Neural crest cell (in vitro differentiated cells): Measurements from ENCODE around the gene MVB12B. TPM values are rescaled to one million over a fixed set of nuclear protein-coding genes. Genes with fewer than 3 reads are reported as not detected.
A peak's percentile ranks its signal among the peaks of the same experiment; 100 is the strongest.

Experiments used
- DNase-seq: peaks from one replicate; pipeline ENCODE4 v3.0.0; 2021; ENCODE audit warnings: low read depth, mixed read lengths, low spot score
- H3K27ac Mint-ChIP-seq: one replicate; pipeline ENCODE4 v1.8.0; 2021; ENCODE audit warnings: mild to moderate bottlenecking, mixed read lengths; ENCODE audit not compliant: unreplicated experiment
- H3K27me3 Mint-ChIP-seq: 2 replicates; pipeline ENCODE4 v1.8.0; 2021; ENCODE audit warnings: low read depth, mild to moderate bottlenecking, mixed read lengths
- H3K36me3 Mint-ChIP-seq: 2 replicates; pipeline ENCODE4 v1.8.0; 2021; ENCODE audit warnings: low read depth, mild to moderate bottlenecking, mixed read lengths
- H3K4me1 Mint-ChIP-seq: 2 replicates; pipeline ENCODE4 v1.8.0; 2021; ENCODE audit warnings: mixed read lengths
- H3K4me3 Mint-ChIP-seq: one replicate; pipeline ENCODE4 v1.8.0; 2021; ENCODE audit warnings: mild to moderate bottlenecking, mixed read lengths
- H3K9me3 Mint-ChIP-seq: 2 replicates; pipeline ENCODE4 v1.8.0; 2021; ENCODE audit warnings: mixed read lengths
- CTCF ChIP-seq: fragments of 200-600 bp; sonication (generic); conservative IDR thresholded peaks from 2 replicates; pipeline ENCODE4 v1.5.0; 2021; ENCODE audit warnings: antibody characterized with exemption, mild to moderate bottlenecking
- total RNA-seq: library from RNA; stranded (reverse); gene quantifications from 2 replicates; pipeline ENCODE4 v1.2.1, GENCODE V29; 2021

Gene MVB12B
- total RNA-seq, 1 donor from 2014 or later: 68.1 TPM

DNA sequence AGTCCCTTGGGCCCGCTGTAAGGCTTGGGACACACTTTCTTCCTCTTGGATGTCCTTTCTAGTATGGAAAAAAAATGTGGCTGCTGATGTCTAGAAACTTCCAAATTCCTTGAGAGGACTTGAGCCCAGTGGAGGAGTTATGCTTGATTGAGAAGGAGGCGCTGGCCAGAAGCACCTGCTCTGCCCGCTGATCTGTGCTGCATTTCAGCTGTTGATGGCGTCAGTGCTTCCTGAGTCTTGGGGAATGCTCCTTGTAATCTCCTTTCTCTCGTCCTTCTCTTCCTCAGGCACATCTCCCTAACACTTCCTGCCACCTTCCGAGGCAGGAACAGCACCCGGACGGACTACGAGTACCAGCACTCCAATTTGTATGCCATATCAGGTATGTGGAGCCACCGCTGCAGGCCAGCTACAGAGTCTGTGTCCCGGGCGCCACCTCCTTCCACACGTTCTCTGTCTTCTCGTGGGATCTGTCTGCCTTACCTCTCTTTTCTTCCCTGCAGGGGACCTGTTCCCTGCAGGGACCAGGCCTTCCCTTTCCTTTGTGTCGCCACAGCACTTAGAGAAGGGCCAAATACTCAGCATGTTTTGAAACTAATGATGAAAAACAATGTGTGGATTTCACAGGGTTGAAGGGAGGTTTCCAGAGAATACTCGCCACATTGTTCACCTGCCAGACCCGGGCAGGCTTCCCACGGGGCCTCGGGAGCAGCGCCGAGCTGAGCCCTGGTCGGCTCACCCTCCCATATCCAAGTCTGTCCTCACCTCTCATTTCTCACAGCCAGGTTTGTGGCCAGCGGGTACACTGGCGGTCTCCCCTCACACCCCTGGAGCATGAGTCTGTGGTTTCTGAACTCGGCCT, 95.2 kb downstream of the MVB12B start:
- no peak for TF ChIP-seq CTCF
- DNase-seq: no peak
- H3K27me3 Mint-ChIP-seq: no peaks in the 10 kb centered on the region
- H3K27ac Mint-ChIP-seq: peak overlapping the region; percentile 9
- no peaks in the 10 kb centered on the region for H3K9me3 Mint-ChIP-seq
- peaks cover 8% of the 10 kb centered on the region for H3K36me3 Mint-ChIP-seq
- no peaks in the 10 kb centered on the region for H3K4me1 Mint-ChIP-seq
- H3K4me3 Mint-ChIP-seq: no peak overlapping the region

DNA sequence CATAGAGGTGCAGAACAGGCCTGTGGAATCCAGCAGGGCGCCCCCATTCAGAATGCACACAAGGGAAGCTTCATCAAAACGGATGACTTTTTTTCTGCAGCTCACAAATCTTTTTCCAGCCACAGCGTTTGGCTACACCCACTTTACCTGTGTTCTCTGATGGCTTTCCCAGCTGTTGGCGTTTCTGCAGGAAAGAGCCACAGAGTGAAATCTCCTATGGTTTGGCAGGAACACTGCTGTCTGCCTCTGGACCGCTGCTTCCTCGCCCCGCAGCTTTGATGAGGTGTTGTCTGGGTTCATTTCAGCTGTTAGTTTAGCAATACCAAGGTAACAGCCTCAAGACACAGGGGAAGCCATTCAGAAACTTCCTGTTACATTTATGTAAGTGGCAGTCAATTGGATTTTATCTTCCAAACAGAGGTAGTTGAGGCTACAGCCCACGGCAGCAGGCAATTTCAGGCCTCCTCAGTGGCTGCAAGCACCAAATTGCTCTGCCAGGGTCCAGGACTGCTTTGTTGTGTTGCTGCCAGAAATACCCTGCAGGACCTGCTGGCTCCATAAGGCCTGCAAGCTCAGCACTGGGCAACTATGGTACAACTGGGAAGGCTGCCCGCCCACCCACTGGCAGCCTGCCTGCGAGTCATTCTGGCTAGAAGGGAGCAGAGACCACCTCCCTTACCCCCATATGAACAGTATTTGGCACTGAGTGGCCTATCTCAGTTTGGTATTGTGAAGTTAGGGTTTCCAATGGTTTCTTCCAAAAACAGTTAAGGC, 96.7 kb downstream of the MVB12B start:
- H3K9me3 Mint-ChIP-seq: no peaks in the 10 kb centered on the region
- no peaks in the 10 kb centered on the region for H3K4me1 Mint-ChIP-seq
- H3K27me3 Mint-ChIP-seq: no peaks in the 10 kb centered on the region
- TF ChIP-seq CTCF: no peak
- peaks cover 4% of the 10 kb centered on the region for H3K36me3 Mint-ChIP-seq
- H3K4me3 Mint-ChIP-seq: no peak overlapping the region
- DNase-seq: no peak
- no peak overlapping the region for H3K27ac Mint-ChIP-seq

DNA sequence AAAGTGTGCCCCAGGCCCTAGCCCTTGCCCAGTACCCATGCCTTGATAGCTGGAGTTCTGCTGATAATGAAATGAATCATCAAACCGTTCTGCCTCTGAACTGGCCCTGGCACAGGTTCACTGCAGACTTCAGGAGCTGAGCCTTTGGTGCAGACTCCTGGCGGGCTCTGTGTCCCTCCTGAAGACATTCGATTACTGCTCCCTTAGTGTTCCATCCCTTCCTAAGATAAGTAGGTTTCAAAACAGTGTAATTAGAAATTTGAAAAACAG, 97.2 kb downstream of the MVB12B start:
- no peaks in the 10 kb centered on the region for H3K27me3 Mint-ChIP-seq
- peaks cover 4% of the 10 kb centered on the region for H3K36me3 Mint-ChIP-seq
- no peak overlapping the region for H3K27ac Mint-ChIP-seq
- H3K4me1 Mint-ChIP-seq: no peaks in the 10 kb centered on the region
- H3K4me3 Mint-ChIP-seq: no peak overlapping the region
- no peak for DNase-seq
- TF ChIP-seq CTCF: no peak
- no peaks in the 10 kb centered on the region for H3K9me3 Mint-ChIP-seq

DNA sequence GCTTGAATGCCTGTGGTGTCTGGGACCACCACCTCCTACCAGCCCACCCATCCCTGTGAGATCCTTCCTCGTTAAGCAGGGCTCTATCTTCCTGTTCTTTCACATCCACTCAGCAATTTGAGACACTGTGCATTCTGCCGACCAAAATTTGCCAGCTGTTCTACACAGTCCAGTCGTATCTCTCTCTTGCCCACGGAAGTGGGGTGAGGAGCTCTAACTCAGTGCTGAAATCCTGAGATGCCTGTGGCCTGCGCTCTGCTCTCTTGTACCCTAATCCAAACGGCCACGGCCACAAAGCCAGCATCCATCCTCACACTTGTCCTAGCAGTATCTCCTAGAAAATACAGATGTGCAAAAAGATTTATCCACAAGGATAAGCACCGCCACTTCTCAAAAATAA, 97.9 kb downstream of the MVB12B start:
- DNase-seq: no peak
- H3K36me3 Mint-ChIP-seq: peaks cover 4% of the 10 kb centered on the region
- no peaks in the 10 kb centered on the region for H3K27me3 Mint-ChIP-seq
- TF ChIP-seq CTCF: no peak
- H3K9me3 Mint-ChIP-seq: no peaks in the 10 kb centered on the region
- H3K4me1 Mint-ChIP-seq: no peaks in the 10 kb centered on the region
- H3K4me3 Mint-ChIP-seq: no peak overlapping the region
- no peak overlapping the region for H3K27ac Mint-ChIP-seq

- no peaks in the 10 kb centered on the region for H3K27me3 Mint-ChIP-seq
- no peak for DNase-seq
- H3K4me1 Mint-ChIP-seq: no peaks in the 10 kb centered on the region
- TF ChIP-seq CTCF: no peak
- H3K9me3 Mint-ChIP-seq: no peaks in the 10 kb centered on the region
- H3K4me3 Mint-ChIP-seq: no peak overlapping the region
- no peak overlapping the region for H3K27ac Mint-ChIP-seq
- H3K36me3 Mint-ChIP-seq: peaks cover 7% of the 10 kb centered on the region
These were observed 102.0 kb downstream of the MVB12B start for GRCh38 chr9:126428534-126429175.
